ENCODE measurements around the gene NPC1.
A peak's percentile ranks its signal among the peaks of the same experiment; 100 is the strongest.
"Not testable (repeated sequence)": the region's sequence is repeated elsewhere in the genome, so short reads cannot be mapped to it uniquely, and the experiment has no call there.

The NPC1 gene

GRCh38 chr18:23617412-23618014 lies 31.2 kb upstream of the NPC1 start:
- H3K9me3 Mint-ChIP-seq, result no peaks in the 10 kb centered on the region
- no peak overlapping the region for H3K4me3 Mint-ChIP-seq
- no peak overlapping the region for H3K27ac Mint-ChIP-seq
- peaks cover 15% of the 10 kb centered on the region for H3K4me1 Mint-ChIP-seq (ENCODE audit: low read depth)
- H3K27me3 Mint-ChIP-seq, result peaks cover 39% of the 10 kb centered on the region
- no peaks in the 10 kb centered on the region for H3K36me3 Mint-ChIP-seq (ENCODE audit: low read depth)

- Mint-ChIP-seq H3K27ac (no peak overlapping the region), H3K27me3 (peaks cover 30% of the 10 kb centered on the region), H3K9me3 (no peaks in the 10 kb centered on the region), H3K4me1 (ENCODE audit: low read depth) (peaks cover 15% of the 10 kb centered on the region), H3K4me3 (no peak overlapping the region), H3K36me3 (ENCODE audit: low read depth) (no peaks in the 10 kb centered on the region)
Measured at GRCh38 chr18:23616258-23616657, 30.0 kb upstream of the NPC1 start.

DNA sequence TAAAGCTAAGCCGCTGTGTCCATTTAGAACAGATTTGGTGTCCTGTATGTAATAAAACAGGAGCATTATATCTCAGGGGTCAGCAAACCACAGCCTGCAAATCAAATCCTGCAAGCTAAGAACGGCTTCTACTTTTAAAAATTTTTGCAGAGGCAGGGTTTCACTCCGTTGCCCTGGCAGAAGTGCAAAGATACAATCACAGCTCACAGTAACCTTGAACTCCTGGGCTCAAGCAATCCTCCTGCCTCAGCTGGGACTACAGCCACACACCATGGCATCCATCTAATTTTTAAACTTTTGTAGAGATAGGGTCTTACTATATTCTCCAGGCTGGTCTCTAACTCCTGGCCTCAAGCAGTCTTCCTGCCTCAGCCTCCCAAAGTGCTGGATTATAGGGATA lies 28.6 kb upstream of the NPC1 start:
- peaks cover 10% of the 10 kb centered on the region for H3K4me1 Mint-ChIP-seq (ENCODE audit: low read depth)
- peaks cover 16% of the 10 kb centered on the region for H3K27me3 Mint-ChIP-seq
- H3K27ac Mint-ChIP-seq, result no peak overlapping the region
- no peaks in the 10 kb centered on the region for H3K36me3 Mint-ChIP-seq (ENCODE audit: low read depth)
- H3K4me3 Mint-ChIP-seq, result no peak overlapping the region
- no peaks in the 10 kb centered on the region for H3K9me3 Mint-ChIP-seq

- Mint-ChIP-seq H3K4me1 (ENCODE audit: low read depth) (peaks cover 7% of the 10 kb centered on the region), H3K27ac (no peak overlapping the region), H3K36me3 (ENCODE audit: low read depth) (no peaks in the 10 kb centered on the region), H3K4me3 (no peak overlapping the region), H3K27me3 (peaks cover 12% of the 10 kb centered on the region), H3K9me3 (no peaks in the 10 kb centered on the region)
Measured at GRCh38 chr18:23614413-23614812, 28.1 kb upstream of the NPC1 start.

DNA sequence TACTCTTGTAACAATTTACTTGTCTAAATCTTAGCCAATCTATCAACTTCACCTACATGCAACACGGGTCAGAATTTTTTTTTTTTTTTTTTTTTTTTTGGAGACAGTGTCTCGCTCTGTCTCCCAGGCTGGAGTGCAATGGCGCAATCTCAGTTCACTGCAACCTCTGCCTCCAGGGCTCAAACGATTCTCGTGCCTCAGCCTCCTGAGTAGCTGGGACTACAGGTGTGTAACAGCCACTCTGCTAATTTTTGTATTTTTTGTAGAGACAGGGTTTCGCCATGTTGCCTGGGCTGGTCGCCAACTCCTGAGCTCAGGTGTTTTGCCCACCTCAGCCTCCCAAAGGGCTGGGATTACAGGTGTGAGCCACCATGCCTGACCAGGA lies 26.8 kb upstream of the NPC1 start:
- not testable (repeated sequence) for H3K4me1 Mint-ChIP-seq (ENCODE audit: low read depth); H3K9me3 Mint-ChIP-seq; H3K4me3 Mint-ChIP-seq; H3K27ac Mint-ChIP-seq; H3K36me3 Mint-ChIP-seq (ENCODE audit: low read depth); H3K27me3 Mint-ChIP-seq

DNA sequence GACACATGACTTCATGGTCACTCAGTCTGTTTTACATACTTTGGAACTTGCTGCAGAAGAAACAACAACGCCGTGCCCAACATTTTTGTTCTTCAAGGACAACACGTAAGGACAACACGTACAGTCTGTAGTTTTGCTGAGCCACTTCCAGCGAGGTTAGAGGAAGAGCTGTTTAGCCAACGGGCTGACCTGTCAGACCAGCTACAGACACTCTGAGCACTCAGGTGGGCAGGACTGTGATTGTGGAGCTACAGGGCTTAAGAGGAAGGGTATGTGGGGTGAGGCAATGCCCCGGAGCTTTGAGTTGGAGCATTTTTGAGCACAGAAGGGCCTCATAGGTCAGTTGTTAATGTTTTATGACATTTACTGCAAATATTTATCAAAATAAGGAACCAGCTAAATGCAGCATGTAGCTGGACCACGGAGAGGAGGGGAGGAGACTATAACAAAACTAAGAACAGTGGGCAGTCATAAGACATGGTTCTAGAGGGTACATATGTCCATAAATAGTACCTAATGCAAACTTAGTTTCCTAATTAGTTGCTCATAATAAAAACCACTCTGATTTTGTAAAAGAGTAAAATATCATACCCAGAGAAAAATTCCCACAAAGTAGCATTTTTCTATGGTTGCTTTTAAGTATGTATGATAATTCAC lies 26.3 kb upstream of the NPC1 start:
- Mint-ChIP-seq H3K27ac (no peak overlapping the region), H3K27me3 (peaks cover 2% of the 10 kb centered on the region), H3K4me1 (ENCODE audit: low read depth) (no peaks in the 10 kb centered on the region), H3K4me3 (no peak overlapping the region), H3K36me3 (ENCODE audit: low read depth) (no peaks in the 10 kb centered on the region), H3K9me3 (no peaks in the 10 kb centered on the region)

- Mint-ChIP-seq H3K27ac (no peak overlapping the region), H3K9me3 (no peaks in the 10 kb centered on the region), H3K4me3 (no peak overlapping the region), H3K4me1 (ENCODE audit: low read depth) (no peaks in the 10 kb centered on the region), H3K27me3 (no peaks in the 10 kb centered on the region), H3K36me3 (ENCODE audit: low read depth) (no peaks in the 10 kb centered on the region)
Measured at GRCh38 chr18:23609390-23610023, 23.2 kb upstream of the NPC1 start.

DNA sequence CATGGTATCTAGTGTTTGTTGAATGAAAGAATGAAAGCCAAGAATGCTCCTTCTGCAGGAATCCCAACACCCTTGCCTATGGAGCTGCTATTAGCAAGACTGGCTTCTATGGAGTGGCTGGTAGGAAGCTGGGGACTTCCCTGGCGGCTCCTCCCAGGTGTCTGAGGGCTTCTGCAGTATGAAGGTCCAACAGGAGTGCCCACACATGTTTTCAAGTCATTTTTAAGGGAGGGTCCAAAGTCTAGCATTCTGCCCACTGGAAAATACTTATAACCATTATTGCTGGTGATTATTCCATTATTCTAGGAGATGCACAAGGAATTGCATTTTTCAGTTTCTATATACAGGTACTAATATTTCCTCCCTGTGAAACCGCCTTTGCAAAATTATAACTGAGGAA lies 21.9 kb upstream of the NPC1 start:
- no peaks in the 10 kb centered on the region for H3K9me3 Mint-ChIP-seq
- no peak overlapping the region for H3K4me3 Mint-ChIP-seq
- H3K36me3 Mint-ChIP-seq (ENCODE audit: low read depth), result no peaks in the 10 kb centered on the region
- H3K27me3 Mint-ChIP-seq, result peaks cover 3% of the 10 kb centered on the region
- H3K27ac Mint-ChIP-seq, result no peak overlapping the region
- H3K4me1 Mint-ChIP-seq (ENCODE audit: low read depth), result peaks cover 3% of the 10 kb centered on the region

DNA sequence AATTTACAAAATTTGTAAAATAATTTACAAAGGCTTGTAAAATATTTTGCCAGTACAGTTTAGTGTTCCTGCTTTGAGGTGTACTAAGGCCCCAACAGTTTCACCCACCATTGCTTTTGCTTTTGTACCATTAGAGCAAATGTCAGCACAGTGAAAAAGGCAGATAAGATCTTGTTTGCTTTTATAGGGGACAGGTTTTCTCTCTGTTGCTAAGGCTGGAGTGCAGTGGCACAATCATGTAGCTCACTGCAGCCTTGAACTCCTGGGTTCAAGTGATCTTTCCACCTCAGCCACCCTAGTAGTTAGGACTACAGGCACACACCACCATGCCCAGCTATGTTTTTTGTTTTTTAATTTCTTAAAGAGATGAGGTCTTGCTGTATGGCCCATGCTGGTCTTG lies 19.6 kb upstream of the NPC1 start:
- no peaks in the 10 kb centered on the region for H3K9me3 Mint-ChIP-seq
- peaks cover 3% of the 10 kb centered on the region for H3K4me1 Mint-ChIP-seq (ENCODE audit: low read depth)
- no peak overlapping the region for H3K27ac Mint-ChIP-seq
- H3K4me3 Mint-ChIP-seq, result no peak overlapping the region
- peaks cover 3% of the 10 kb centered on the region for H3K27me3 Mint-ChIP-seq
- H3K36me3 Mint-ChIP-seq (ENCODE audit: low read depth), result no peaks in the 10 kb centered on the region

DNA sequence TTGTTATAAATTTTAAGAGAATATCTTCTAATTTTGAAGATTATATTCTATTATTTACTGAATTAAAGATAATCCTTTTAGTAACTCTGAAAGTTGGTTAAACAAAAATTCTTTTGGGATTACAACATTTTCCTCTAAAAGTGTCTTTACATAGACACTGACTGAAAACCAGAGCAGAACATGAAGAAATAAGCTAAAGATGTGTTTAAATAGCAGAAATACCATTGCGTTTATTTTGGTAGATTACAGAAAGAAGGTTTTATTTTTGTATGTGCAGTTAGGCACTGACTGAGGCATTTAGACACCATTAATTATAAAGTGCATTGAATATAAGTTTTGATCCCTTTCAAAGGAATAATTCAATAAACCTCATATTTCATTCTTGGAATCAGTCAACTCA lies 13.5 kb upstream of the NPC1 start:
- no peak overlapping the region for H3K4me3 Mint-ChIP-seq
- no peaks in the 10 kb centered on the region for H3K9me3 Mint-ChIP-seq
- H3K36me3 Mint-ChIP-seq (ENCODE audit: low read depth), result no peaks in the 10 kb centered on the region
- no peak overlapping the region for H3K27ac Mint-ChIP-seq
- H3K27me3 Mint-ChIP-seq, result peaks cover 6% of the 10 kb centered on the region
- peaks cover 3% of the 10 kb centered on the region for H3K4me1 Mint-ChIP-seq (ENCODE audit: low read depth)

DNA sequence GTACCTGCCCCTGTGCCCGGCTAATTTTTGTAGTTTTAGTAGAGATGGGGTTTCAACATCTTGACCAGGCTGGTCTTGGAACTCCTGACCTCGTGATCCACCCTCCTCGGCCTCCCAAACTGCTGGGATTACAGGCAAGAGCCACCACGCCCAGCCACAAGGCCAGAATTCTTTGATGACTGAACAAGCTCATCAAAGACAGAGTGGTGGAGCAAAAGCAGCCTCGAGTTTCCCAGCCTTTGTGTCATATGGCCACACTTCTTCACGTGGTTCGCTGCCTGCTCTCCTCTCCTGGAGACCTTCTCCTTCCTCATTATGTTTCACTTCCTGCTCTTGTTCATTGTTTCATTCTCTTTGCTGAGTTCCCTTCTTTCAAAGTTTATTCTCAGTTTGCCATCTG lies 9.9 kb upstream of the NPC1 start:
- Mint-ChIP-seq H3K36me3 (ENCODE audit: low read depth) (no peaks in the 10 kb centered on the region), H3K27me3 (peaks cover 3% of the 10 kb centered on the region), H3K4me3 (no peak overlapping the region), H3K4me1 (ENCODE audit: low read depth) (peaks cover 4% of the 10 kb centered on the region), H3K27ac (no peak overlapping the region), H3K9me3 (no peaks in the 10 kb centered on the region)

- Mint-ChIP-seq H3K27me3 (peaks cover 3% of the 10 kb centered on the region), H3K36me3 (ENCODE audit: low read depth) (no peaks in the 10 kb centered on the region), H3K4me1 (ENCODE audit: low read depth) (peaks cover 4% of the 10 kb centered on the region)
Measured at GRCh38 chr18:23595591-23595990, 9.3 kb upstream of the NPC1 start.

DNA sequence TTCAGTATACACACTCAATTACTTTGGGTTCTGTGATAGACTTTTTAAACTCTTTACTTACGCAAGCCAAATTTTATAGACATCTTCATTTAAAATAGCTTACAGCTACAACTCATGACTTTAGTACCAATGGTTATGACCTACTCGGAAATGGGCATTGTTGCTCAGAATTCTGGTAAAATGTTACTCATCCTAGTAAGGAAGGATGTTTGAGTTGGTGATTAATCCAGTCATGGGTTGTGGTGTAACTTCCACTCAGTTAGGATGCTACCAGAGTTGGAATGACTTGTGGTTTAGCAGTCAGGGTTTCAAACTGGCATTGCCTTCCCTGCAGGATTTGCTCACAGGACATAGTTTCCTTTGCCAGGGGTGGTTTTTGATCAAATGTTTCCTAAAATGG lies 7.4 kb upstream of the NPC1 start:
- Mint-ChIP-seq H3K27me3 (peaks cover 3% of the 10 kb centered on the region), H3K27ac (no peak overlapping the region)

More at GRCh38 chr18:23595591-23595990, 9.3 kb upstream of the NPC1 start:
- Mint-ChIP-seq H3K9me3 (no peaks in the 10 kb centered on the region), H3K4me3 (no peak overlapping the region), H3K27ac (peak overlapping the region; percentile 37)

DNA sequence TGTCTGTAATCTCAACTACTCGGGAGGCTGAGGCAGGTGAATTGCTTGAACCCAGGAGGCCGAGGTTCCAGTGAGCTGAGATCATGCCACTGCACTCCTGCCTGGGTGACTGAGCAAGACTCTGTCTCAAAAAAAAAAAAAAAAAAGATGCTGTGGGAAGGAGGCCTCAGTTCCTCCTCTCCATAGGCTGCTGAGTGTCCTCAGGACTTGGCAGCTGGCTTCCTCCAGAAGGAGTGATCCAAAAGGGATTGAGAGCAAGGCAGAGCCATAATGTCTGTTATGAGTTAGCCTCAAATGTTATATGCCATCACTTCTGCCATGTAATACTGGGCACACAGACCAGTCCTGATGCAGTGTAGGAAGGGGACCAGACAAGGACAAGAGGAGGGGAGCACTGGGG lies 6.6 kb upstream of the NPC1 start:
- Mint-ChIP-seq H3K9me3 (no peaks in the 10 kb centered on the region), H3K27me3 (peaks cover 3% of the 10 kb centered on the region), H3K4me1 (ENCODE audit: low read depth) (peaks cover 4% of the 10 kb centered on the region), H3K27ac (no peak overlapping the region), H3K36me3 (ENCODE audit: low read depth) (no peaks in the 10 kb centered on the region), H3K4me3 (no peak overlapping the region)

More for the DNA sequence above, 7.4 kb upstream of the NPC1 start:
- no peak overlapping the region for H3K4me3 Mint-ChIP-seq
- H3K36me3 Mint-ChIP-seq (ENCODE audit: low read depth), result no peaks in the 10 kb centered on the region
- H3K4me1 Mint-ChIP-seq (ENCODE audit: low read depth), result peaks cover 4% of the 10 kb centered on the region
- no peaks in the 10 kb centered on the region for H3K9me3 Mint-ChIP-seq

GRCh38 chr18:23591011-23591410 lies 4.7 kb upstream of the NPC1 start:
- Mint-ChIP-seq H3K9me3 (no peaks in the 10 kb centered on the region), H3K36me3 (ENCODE audit: low read depth) (no peaks in the 10 kb centered on the region), H3K27me3 (no peaks in the 10 kb centered on the region), H3K4me1 (ENCODE audit: low read depth) (peaks cover 14% of the 10 kb centered on the region), H3K4me3 (no peak overlapping the region), H3K27ac (no peak overlapping the region)

Measured in stimulated activated naive CD8-positive, alpha-beta T cell treated with anti-CD3 and anti-CD28 coated beads, Interleukin-15, Interleukin-2, amounts not matched to agents 100 ng/mL and 50 ng/mL, for 24 hours (primary cell).